AG09319 (cell line): ENCODE data around the gene PRELID3B.

ENCODE experiments used
- DNase-seq: peaks from one replicate; pipeline ENCODE4 v3.0.0-alpha.2; 2010; ENCODE audit warnings: low read depth; ENCODE audit errors: extremely low read depth
- TF ChIP-seq, protein P1 (sequence below): IDR thresholded peaks from 2 replicates; pipeline ENCODE4 v1.5.1; 2011; ENCODE audit warnings: low read depth, mild to moderate bottlenecking, inconsistent platforms, low read length, moderate library complexity

PRELID3B gene

GRCh38 chr20:59081036-59081435, 38.5 kb upstream of the PRELID3B start:
- TF ChIP-seq, protein P1, sequence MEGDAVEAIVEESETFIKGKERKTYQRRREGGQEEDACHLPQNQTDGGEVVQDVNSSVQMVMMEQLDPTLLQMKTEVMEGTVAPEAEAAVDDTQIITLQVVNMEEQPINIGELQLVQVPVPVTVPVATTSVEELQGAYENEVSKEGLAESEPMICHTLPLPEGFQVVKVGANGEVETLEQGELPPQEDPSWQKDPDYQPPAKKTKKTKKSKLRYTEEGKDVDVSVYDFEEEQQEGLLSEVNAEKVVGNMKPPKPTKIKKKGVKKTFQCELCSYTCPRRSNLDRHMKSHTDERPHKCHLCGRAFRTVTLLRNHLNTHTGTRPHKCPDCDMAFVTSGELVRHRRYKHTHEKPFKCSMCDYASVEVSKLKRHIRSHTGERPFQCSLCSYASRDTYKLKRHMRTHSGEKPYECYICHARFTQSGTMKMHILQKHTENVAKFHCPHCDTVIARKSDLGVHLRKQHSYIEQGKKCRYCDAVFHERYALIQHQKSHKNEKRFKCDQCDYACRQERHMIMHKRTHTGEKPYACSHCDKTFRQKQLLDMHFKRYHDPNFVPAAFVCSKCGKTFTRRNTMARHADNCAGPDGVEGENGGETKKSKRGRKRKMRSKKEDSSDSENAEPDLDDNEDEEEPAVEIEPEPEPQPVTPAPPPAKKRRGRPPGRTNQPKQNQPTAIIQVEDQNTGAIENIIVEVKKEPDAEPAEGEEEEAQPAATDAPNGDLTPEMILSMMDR, result no peak
- no peak for DNase-seq

- TF ChIP-seq, protein P1, result no peak
- no peak for DNase-seq
Measured at GRCh38 chr20:59078231-59078630, 35.6 kb upstream of the PRELID3B start.

DNA sequence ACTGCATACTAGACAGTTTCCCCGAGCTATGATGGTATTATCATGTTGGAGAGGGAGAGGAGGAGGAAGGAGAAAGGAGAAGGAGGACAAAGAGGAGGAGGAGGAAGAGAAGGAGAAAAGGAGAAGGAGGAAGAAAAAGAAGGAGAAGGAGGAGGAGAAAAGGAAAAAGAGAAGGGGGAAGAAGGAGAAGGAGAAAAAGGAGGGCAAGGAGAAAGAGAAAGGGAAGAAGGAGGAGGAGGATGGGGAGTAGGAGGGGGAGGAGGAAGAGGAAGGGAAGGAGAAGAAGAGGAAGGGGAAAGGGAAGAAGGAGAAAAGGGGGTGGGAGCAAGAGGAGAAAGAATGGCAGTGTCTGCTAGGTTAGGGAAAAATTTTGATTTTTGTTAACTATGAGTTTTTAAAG, 35.1 kb upstream of the PRELID3B start:
- no peak for DNase-seq

DNA sequence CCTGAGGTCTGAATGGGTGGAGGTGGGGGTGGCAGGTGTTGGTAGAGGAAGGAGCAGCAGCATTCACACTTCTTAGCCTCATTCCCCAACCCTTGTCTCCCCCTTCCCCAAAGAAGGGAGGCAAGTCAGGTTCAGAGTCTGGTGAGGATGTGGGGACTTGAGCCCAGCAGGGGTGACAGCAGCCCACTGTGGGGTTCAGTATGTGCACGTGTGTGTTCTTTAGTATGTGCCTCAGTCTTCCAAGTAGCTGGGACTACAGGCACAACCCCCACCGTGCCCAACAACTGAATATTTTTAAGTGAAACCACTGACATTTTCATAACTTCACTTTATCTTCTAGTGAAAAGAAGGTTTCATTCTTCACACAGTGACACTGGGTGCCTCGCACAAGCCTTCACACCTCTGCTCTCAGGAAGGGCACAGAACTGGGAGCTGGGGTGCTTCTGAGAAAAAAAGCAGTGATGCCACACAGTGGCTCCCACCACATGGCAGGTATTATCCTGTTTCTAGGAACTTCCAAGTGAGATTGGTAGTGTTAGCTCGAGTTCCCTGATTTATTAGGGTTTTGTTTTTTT, 33.4 kb upstream of the PRELID3B start:
- no peak for DNase-seq
- TF ChIP-seq, protein P1, result no peak

More for the DNA sequence above, 35.1 kb upstream of the PRELID3B start:
- TF ChIP-seq, protein P1, result no peak

DNA sequence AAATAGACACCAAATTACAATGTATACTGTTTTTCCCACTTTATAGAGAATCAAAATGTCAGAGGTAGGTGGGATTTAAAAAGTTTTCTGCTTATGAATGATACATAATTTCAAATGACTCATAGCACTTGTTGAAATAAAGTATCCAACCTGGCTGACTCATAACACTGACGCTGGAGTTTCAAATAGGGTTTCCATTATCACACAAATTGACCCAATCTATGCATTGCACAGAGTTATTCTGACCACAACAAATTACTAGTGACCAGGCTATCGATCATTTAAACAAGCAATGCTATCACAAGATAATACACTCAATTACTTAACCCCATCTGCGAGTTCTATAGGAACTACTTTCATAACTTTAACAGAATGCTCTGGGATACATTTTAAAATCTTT, 31.9 kb upstream of the PRELID3B start:
- TF ChIP-seq, protein P1, result no peak
- DNase-seq, result no peak

DNA sequence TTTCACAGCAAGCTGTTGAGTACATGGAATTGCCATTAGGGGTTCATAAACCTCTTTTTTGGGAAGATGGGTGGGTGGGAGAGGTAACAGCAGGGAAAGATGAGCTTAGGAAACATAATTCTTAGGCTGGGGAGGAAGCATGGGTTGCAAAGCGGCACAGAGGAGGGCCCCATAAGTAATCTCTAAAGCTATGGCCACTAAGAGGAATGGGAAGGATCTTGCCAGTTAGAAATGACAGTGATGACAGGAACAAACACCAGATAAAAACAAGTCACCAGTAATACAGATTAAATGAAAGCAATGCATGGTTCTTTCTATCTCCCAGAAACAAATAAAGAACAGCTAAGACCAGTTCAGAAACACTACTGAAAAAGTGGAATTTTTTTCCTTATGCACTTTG, 31.0 kb upstream of the PRELID3B start:
- DNase-seq, result no peak
- TF ChIP-seq, protein P1, result no peak

DNA sequence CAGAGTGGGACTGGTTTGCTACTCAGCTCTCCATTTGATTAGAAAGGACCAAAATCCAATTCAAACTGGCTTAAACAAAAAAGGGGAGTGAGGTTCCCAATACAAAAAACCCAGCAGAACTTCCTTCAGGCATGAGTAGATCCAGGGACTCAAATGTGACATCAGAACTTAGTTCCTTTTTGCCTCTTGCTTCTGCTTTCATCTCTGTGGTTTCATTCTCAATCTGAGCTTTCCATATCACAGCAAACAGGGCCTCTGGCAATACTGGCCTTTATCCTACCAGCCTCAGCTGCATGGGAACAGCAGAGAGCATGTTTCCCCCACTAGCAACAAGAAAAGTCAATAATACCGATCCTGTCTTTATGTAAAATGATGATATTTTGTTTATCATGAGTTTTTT, 28.6 kb upstream of the PRELID3B start:
- TF ChIP-seq, protein P1, result no peak
- no peak for DNase-seq
